HL-60 (cell line): ENCODE results near the gene MICU2.

ENCODE experiments used
- CTCF ChIP-seq: IDR thresholded peaks from one replicate; pipeline ENCODE4 v1.5.1; 2011; ENCODE audit warnings: low read length, control low read depth, inconsistent platforms; ENCODE audit not compliant: insufficient read depth
- GABPA ChIP-seq: IDR thresholded peaks from 2 replicates; pipeline ENCODE4 v1.6.1; 2012; ENCODE audit warnings: low read depth
- POLR2AphosphoS5 ChIP-seq: IDR thresholded peaks from 2 replicates; pipeline ENCODE4 v1.6.1; 2012; ENCODE audit warnings: low read depth
- REST ChIP-seq: IDR thresholded peaks from 2 replicates; pipeline ENCODE4 v1.6.1; 2012; ENCODE audit warnings: low read depth; ENCODE audit not compliant: insufficient replicate concordance
- SPI1 ChIP-seq: IDR thresholded peaks from 2 replicates; pipeline ENCODE4 v1.6.1; 2012; ENCODE audit warnings: low read depth, mild to moderate bottlenecking, borderline replicate concordance

- TF ChIP-seq CTCF = peak; percentile 32
- no peak for TF ChIP-seq SPI1
- no peak for TF ChIP-seq REST
- TF ChIP-seq POLR2AphosphoS5 = no peak
- no peak for TF ChIP-seq GABPA
These were observed 21.4 kb upstream of the MICU2 start for GRCh38 chr13:21625366-21625765.
